Kidney epithelial cell (primary cell): ENCODE results near the gene SRGAP3. TPM values are rescaled to one million over a fixed set of nuclear protein-coding genes. Genes with fewer than 3 reads are reported as not detected.

Experiments used
- DNase-seq: peaks from one replicate; pipeline ENCODE4 v3.0.0-alpha.2; 2010; ENCODE audit warnings: low read depth
- H3K27me3 ChIP-seq: 2 replicates; pipeline ENCODE4 v1.6.0; 2011; ENCODE audit warnings: low read length; ENCODE audit not compliant: control insufficient read depth, insufficient read depth
- H3K36me3 ChIP-seq: 2 replicates; pipeline ENCODE4 v1.5.1; 2011; ENCODE audit warnings: low read length; ENCODE audit not compliant: control insufficient read depth, insufficient read depth
- H3K4me3 ChIP-seq: 2 replicates; pipeline ENCODE4 v1.5.1; 2011; ENCODE audit warnings: low read depth, mild to moderate bottlenecking, control low read depth, low read length
- total RNA-seq: library from RNA; depleted of rRNA; stranded (reverse); fragments of >200 nt; gene quantifications from 2 replicates; pipeline ENCODE4 v1.2.3, GENCODE V29; 2015
- TF ChIP-seq, protein P1 (sequence below): IDR thresholded peaks from 2 replicates; pipeline ENCODE4 v1.5.1; 2011; ENCODE audit warnings: mild to moderate bottlenecking, moderate library complexity, low read length, control low read depth, inconsistent platforms; ENCODE audit not compliant: insufficient read depth, poor library complexity, severe bottlenecking

The SRGAP3 gene
- total RNA-seq, 1 donor from 2014 or later, result 4.9 TPM

DNA sequence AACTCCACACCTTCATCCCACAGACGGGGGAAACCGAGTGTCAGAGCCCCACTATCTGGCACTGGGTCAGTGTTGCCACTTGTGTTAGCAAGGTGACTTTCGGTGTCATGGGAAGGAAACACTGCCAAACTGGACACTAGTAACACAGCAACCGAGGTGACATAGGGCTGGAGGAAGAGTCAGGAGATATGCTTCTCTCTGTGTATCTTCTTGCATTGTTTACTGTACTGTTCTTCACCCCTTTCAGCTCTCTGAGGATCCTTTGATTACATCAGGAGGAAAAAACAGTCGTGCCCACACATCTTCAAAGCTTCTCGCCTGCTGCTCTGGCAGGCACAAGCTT, 176.8 kb downstream of the SRGAP3 start:
- TF ChIP-seq, protein P1, sequence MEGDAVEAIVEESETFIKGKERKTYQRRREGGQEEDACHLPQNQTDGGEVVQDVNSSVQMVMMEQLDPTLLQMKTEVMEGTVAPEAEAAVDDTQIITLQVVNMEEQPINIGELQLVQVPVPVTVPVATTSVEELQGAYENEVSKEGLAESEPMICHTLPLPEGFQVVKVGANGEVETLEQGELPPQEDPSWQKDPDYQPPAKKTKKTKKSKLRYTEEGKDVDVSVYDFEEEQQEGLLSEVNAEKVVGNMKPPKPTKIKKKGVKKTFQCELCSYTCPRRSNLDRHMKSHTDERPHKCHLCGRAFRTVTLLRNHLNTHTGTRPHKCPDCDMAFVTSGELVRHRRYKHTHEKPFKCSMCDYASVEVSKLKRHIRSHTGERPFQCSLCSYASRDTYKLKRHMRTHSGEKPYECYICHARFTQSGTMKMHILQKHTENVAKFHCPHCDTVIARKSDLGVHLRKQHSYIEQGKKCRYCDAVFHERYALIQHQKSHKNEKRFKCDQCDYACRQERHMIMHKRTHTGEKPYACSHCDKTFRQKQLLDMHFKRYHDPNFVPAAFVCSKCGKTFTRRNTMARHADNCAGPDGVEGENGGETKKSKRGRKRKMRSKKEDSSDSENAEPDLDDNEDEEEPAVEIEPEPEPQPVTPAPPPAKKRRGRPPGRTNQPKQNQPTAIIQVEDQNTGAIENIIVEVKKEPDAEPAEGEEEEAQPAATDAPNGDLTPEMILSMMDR, result no peak

DNA sequence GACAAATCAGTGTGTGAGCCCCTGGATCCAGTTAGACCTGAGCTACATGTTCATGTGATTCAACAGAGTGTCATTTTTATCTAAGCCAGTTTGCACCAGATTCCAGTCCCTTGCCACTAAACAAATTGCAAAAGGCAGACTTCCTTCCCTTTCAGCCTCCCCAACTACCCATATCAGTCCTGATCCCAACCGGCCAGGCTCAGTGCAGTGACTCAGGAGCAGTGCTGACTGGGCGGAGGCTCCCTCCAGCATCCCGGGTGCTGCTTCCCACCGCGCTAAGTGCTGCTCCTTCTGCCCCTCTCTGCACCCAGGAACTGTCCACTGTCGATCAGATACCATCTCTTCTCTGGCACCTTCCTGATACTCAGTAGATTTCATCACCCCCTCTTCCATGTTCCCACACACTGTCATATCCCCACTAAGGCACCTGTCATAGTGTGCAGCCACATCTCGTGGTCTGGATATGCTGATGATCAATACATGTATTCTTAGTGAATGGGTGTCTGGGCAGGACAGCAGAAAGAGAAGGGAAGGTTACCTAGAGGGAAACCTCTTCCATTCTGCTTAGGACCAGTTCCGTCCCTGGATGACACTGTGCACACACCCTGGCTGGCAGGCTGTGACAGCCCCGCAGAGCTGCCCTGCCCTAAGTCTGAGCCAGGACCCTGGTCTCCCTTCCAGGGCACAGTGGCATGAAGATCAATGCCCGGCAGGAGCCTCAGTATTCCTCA, 177.3 kb downstream of the SRGAP3 start:
- DNase-seq, result no peak
- H3K27me3 ChIP-seq, result no peaks in the 10 kb centered on the region
- no peaks in the 10 kb centered on the region for H3K36me3 ChIP-seq
- H3K4me3 ChIP-seq, result no peak overlapping the region
- TF ChIP-seq, protein P1, result no peak

More for the DNA sequence above, 176.8 kb downstream of the SRGAP3 start:
- Histone ChIP-seq H3K27me3 (no peaks in the 10 kb centered on the region), H3K36me3 (no peaks in the 10 kb centered on the region), H3K4me3 (no peak overlapping the region)
- no peak for DNase-seq

DNA sequence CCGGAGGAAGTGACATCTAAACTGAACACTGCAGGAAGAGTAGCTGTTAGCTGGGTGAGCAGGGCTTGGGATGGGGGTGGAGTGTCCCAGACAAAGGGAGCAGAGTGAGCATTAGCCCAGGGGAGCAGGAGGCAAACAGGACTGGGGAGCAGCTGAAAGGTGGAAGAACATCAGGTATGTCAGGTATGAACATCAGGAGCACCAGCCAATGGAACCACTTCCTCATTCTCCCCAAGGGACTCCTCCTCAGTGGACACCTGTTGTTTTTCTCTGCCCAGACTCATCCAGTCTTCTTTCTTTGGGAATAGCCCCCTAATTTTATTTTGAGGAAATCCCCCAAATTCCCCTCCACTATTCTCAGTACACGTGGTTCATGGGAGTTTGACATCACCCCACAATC, 178.5 kb downstream of the SRGAP3 start:
- Histone ChIP-seq H3K36me3 (no peaks in the 10 kb centered on the region), H3K4me3 (no peak overlapping the region), H3K27me3 (no peaks in the 10 kb centered on the region)
- TF ChIP-seq, protein P1, result no peak
- DNase-seq, result no peak

DNA sequence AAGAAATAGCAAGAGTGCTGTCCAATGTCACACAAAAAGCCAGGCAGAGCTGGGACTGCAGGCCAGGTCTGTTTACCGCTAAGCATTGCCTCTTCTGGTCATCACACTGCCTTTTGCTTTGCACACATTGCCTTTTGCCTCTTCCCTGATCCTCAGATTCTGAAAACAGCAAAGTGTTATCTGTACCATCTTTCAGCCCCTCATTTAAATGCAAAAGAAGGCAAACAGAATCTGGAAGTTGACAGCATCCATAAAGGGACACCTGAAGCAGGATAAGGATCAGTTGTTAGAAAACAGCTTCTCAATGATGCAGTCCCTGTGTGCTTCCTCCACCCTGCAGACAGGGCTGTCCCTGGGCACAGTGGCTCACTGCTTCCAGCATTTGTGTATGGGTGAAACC, 179.5 kb downstream of the SRGAP3 start:
- DNase-seq, result no peak
- Histone ChIP-seq H3K36me3 (no peaks in the 10 kb centered on the region), H3K27me3 (no peaks in the 10 kb centered on the region), H3K4me3 (no peak overlapping the region)
- TF ChIP-seq, protein P1, result no peak

DNA sequence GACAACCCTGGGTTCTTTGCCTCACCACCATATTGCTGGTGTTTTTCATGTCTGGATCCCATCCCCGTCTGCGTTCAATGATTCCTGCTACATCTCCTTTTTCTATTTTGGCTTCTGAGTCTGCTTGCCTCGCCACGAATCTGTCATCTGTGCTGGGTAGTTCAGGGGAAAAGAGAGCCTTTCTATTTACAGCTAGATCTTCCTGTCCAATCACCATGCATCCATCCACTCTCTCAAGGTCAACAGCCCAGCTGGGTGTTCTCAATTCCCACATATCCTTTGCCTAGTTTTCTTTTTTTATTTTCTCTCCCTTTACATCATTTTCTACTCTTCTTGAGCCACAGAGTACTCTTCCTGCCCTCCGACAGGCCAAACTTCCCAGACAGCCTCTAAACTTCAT, 181.4 kb downstream of the SRGAP3 start:
- TF ChIP-seq, protein P1, result no peak
- DNase-seq, result no peak
- no peak overlapping the region for H3K4me3 ChIP-seq
- H3K27me3 ChIP-seq, result no peaks in the 10 kb centered on the region
- H3K36me3 ChIP-seq, result no peaks in the 10 kb centered on the region
